Keratinocyte (primary cell): ENCODE data around the gene METTL9. TPM values are rescaled to one million over a fixed set of nuclear protein-coding genes. Genes with fewer than 3 reads are reported as not detected.
A peak's percentile ranks its signal among the peaks of the same experiment; 100 is the strongest.

ENCODE experiments used
- DNase-seq: peaks from one replicate; pipeline ENCODE4 v3.0.0-alpha.2; 2011; ENCODE audit warnings: low read depth, missing footprints, low spot score
- FAIRE-seq: peaks from 2 replicates; lab custom pipeline; 2011; peaks lifted over from hg19 to GRCh38; lab: Jason Lieb, UNC
- H2AFZ ChIP-seq: 2 replicates; pipeline ENCODE4 v1.6.0; 2012; ENCODE audit warnings: low read length, control low read depth, inconsistent platforms; ENCODE audit not compliant: control insufficient read depth
- H3K27ac ChIP-seq: 2 replicates; pipeline ENCODE4 v1.5.1; 2011; ENCODE audit warnings: low read length; ENCODE audit not compliant: control insufficient read depth, insufficient read depth
- H3K27me3 ChIP-seq: 3 replicates; pipeline ENCODE4 v1.6.0; 2011; ENCODE audit warnings: low read length; ENCODE audit not compliant: control insufficient read depth, insufficient read depth; ENCODE audit errors: extremely low read depth
- H3K36me3 ChIP-seq, 2 experiments: 2 replicates in 1 of 2; 3 replicates in 1 of 2; pipeline ENCODE4 v1.5.1; 2011; ENCODE audit warnings: low read length in 2 of 2, mild to moderate bottlenecking in 1 of 2; ENCODE audit not compliant: control insufficient read depth in 2 of 2, insufficient read depth in 2 of 2; ENCODE audit errors: extremely low read depth in 1 of 2
- H3K4me1 ChIP-seq: 3 replicates; pipeline ENCODE4 v1.5.1; 2011; ENCODE audit warnings: low read length; ENCODE audit not compliant: control insufficient read depth, insufficient read depth; ENCODE audit errors: extremely low read depth
- H3K4me2 ChIP-seq: 3 replicates; pipeline ENCODE4 v1.6.0; 2011; ENCODE audit warnings: low read depth, low read length; ENCODE audit not compliant: control insufficient read depth, insufficient read depth; ENCODE audit errors: extremely low read depth
- H3K4me3 ChIP-seq, 3 experiments: fragments of 200-600 bp in 1 of 3; sonication (generic) in 1 of 3; 2 replicates in 2 of 3; 3 replicates in 1 of 3; pipeline ENCODE4 v1.5.1; 2011 to 2016; ENCODE audit warnings: low read length in 3 of 3, mild to moderate bottlenecking in 3 of 3, control low read depth in 2 of 3, inconsistent platforms in 1 of 3, low read depth in 1 of 3, mixed read lengths in 1 of 3, mixed run types in 1 of 3, moderate library complexity in 1 of 3; ENCODE audit not compliant: control insufficient read depth in 2 of 3, insufficient read depth in 2 of 3; ENCODE audit errors: extremely low read depth in 1 of 3
- H3K79me2 ChIP-seq: 2 replicates; pipeline ENCODE4 v1.6.0; 2012; ENCODE audit warnings: low read length; ENCODE audit not compliant: control insufficient read depth, insufficient read depth
- H3K9ac ChIP-seq: 3 replicates; pipeline ENCODE4 v1.6.0; 2011; ENCODE audit warnings: low read length; ENCODE audit not compliant: control insufficient read depth, insufficient read depth; ENCODE audit errors: extremely low read depth
- H3K9me1 ChIP-seq: 3 replicates; pipeline ENCODE4 v1.6.0; 2011; ENCODE audit warnings: low read length; ENCODE audit not compliant: control insufficient read depth, insufficient read depth; ENCODE audit errors: extremely low read depth
- H3K9me3 ChIP-seq: 2 replicates; pipeline ENCODE4 v1.5.1; 2012; ENCODE audit warnings: low read depth, low read length; ENCODE audit not compliant: control insufficient read depth
- H4K20me1 ChIP-seq: 3 replicates; pipeline ENCODE4 v1.6.0; 2011; ENCODE audit warnings: low read length; ENCODE audit not compliant: control insufficient read depth, insufficient read depth; ENCODE audit errors: extremely low read depth
- CTCF ChIP-seq, 3 experiments: IDR thresholded peaks in 1 of 3; conservative IDR thresholded peaks in 1 of 3; optimal IDR thresholded peaks in 1 of 3; 2 replicates in 2 of 3; 3 replicates in 1 of 3; pipeline versions ENCODE3 to v1.5.1; 2011; ENCODE audit warnings: low read length in 3 of 3, mild to moderate bottlenecking in 3 of 3, moderate library complexity in 2 of 3, control low read depth in 1 of 3, inconsistent platforms in 1 of 3; ENCODE audit not compliant: insufficient read depth in 2 of 3; ENCODE audit errors: extremely low read depth in 1 of 3
- EZH2 ChIP-seq: IDR thresholded peaks from one replicate; pipeline ENCODE4 v1.6.1; 2012; ENCODE audit warnings: inconsistent platforms, mild to moderate bottlenecking, low read length, moderate library complexity
- dilution Hi-C: fragments of 300-500 bp; cut with MboI; formaldehyde crosslinking; loops from one replicate; pipeline ENCODE4 v1.7.0; 2020; ENCODE audit warnings: low sequenced_read_pairs; ENCODE audit not compliant: extremely low pct_ligation_motif_present
- polyA plus RNA-seq, 5 experiments: library from polyadenylated mRNA; depleted of rRNA in 3 of 5; stranded (reverse) in 3 of 5; stranded (forward) in 1 of 5; unstranded in 1 of 5; fragments of >200 nt; gene quantifications; 1 replicate in 1 of 5; 2 replicates in 3 of 5; 3 replicates in 1 of 5; pipeline versions ENCODE4 v1.2.1 to v1.2.3, GENCODE V29; 2011 to 2012; ENCODE audit warnings: missing spikeins in 2 of 5, low read depth in 1 of 5, low replicate concordance in 1 of 5

METTL9 gene
- polyA plus RNA-seq, 1 donor (not counting 4 experiments of a cell fraction or from before 2014, with no cell fraction given), result 108 TPM

- Histone ChIP-seq H3K4me1 (no peaks in the 10 kb centered on the region), H3K9ac (no peak overlapping the region), H3K4me2 (no peak overlapping the region), H3K27me3 (no peaks in the 10 kb centered on the region), H3K9me3 (no peaks in the 10 kb centered on the region), H2AFZ (no peak overlapping the region), H3K9me1 (no peaks in the 10 kb centered on the region), H3K27ac (no peak overlapping the region), H3K79me2 (no peaks in the 10 kb centered on the region), H4K20me1 (no peaks in the 10 kb centered on the region), H3K4me3 (no peak overlapping the region), H3K36me3 (no peaks in the 10 kb centered on the region)
- dilution Hi-C loops, result no loop called here
- no peak for DNase-seq
- no peak for FAIRE-seq
- TF ChIP-seq EZH2 (no peak), CTCF (optimal IDR thresholded peaks at IDR 0.05 in 1 of 3, IDR thresholded peaks at IDR 0.05 in 1 of 3, conservative IDR thresholded peaks at IDR 0.05 in 1 of 3; ENCODE audit: extremely low read depth in 1 of 3, insufficient read depth in 2 of 3, low read length in 3 of 3) (no peak)
These were observed 83.8 kb downstream of the METTL9 start for GRCh38 chr16:21683184-21683583.

- Histone ChIP-seq H3K4me2 (no peak overlapping the region), H4K20me1 (no peaks in the 10 kb centered on the region), H3K79me2 (no peaks in the 10 kb centered on the region), H3K27me3 (no peaks in the 10 kb centered on the region), H3K9ac (no peak overlapping the region), H3K4me1 (no peaks in the 10 kb centered on the region), H3K27ac (no peak overlapping the region), H2AFZ (no peak overlapping the region), H3K9me3 (no peaks in the 10 kb centered on the region), H3K4me3 (no peak overlapping the region), H3K36me3 (no peaks in the 10 kb centered on the region), H3K9me1 (no peaks in the 10 kb centered on the region)
- TF ChIP-seq EZH2 (no peak), CTCF (optimal IDR thresholded peaks at IDR 0.05 in 1 of 3, IDR thresholded peaks at IDR 0.05 in 1 of 3, conservative IDR thresholded peaks at IDR 0.05 in 1 of 3; ENCODE audit: extremely low read depth in 1 of 3, insufficient read depth in 2 of 3, low read length in 3 of 3) (peak; percentile 61 to 69 (median 65))
- dilution Hi-C loops, result no loop called here
- DNase-seq (no peak), FAIRE-seq (no peak)
These were observed 84.8 kb downstream of the METTL9 start for GRCh38 chr16:21684199-21684598.
